Adipose tissue (tissue), 3 donors: ENCODE data around the gene PTPRR. TPM values are rescaled to one million over a fixed set of nuclear protein-coding genes. Genes with fewer than 3 reads are reported as not detected.

Experiments used
- H3K27ac ChIP-seq: one replicate; pipeline ENCODE4 v1.5.1; 2013; ENCODE audit warnings: low read depth, low read length
- WGBS, 3 donors: extraction: QIAGEN DNeasy Blood & Tissue Kit; methylation state at CpG; one replicate each; pipeline ENCODE4 v1.1.7; 2013; 5-methylcytosine and 5-hydroxymethylcytosine counted together
- polyA plus RNA-seq, 3 donors: library from polyadenylated mRNA; stranded (reverse); fragments of 200-250 nt; gene quantifications; one replicate each; pipeline ENCODE4 v1.2.3, GENCODE V29; 2013
- donor health status: healthy with polysubstance abuse.
- donor health status: Bipolar disorder and iron deficiency.
- donor health status: healthy.

Gene PTPRR
- polyA plus RNA-seq, 3 donors, result 0.08 to 1.1 (median 0.21) TPM

DNA sequence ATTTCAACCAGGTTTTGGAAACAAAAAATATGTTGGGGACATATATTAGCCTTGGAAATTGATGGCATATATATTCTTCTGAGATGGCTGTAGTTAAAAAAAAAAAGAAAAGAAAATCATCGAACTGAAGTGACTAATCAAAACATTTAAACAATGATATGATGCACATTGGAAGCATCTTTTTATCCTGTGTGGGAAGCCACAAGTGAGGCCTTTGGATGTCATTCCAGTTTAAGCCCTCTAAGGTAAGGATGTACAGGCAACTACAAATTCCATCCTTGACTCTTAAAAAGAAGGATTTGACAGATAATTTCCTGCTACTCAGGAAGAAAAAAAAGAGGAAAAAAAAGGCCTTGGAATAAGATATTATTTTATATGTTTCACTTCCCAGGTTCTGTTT is 273.7 kb downstream of the PTPRR start:
- no peak overlapping the region for H3K27ac ChIP-seq
- 48 to 73% (median 70%) methylated on average over 1 of the region's 1 CpG for WGBS, 3 donors

DNA sequence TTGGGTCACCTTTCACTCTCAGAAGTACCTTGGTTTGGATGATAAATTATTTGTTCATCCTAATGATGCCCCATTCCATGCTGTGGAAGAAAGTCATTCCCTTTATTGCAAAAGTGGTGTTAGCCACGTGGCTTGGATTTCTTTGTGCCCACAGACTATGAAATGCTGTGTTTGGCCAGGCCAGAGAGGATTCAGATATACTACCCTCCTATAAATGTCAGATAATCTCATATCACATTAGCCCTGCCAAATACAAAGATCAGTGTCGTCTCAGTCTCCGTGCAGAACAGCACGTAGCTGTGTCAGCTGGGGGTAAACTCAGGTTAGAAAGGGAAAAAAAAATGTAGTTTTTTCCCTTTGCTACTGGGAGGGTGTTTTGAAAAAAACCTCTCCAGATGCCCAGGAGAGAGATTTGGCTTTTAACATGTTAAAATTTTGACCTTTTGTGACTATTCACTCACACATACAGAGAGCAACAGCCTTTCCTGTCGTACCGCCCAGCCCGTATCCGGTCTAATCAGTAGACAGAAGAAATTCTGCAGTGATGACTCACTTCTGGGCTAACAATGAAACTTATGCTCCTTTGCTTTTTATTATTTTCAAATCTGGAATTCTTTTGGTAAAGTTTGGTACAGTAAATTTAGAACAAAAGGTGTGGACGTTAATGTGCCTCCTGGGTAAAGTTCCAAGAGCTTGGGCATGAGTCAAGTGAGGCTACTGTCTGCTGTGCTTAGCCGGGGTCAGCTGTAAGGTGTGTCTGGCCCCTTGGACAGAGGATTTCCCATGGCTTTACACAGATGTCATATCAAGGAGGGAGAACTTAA is 274.8 kb downstream of the PTPRR start:
- H3K27ac ChIP-seq, result no peak overlapping the region
- WGBS, 3 donors, result 14 to 25% (median 18%) methylated on average over 10 of the region's 10 CpGs

DNA sequence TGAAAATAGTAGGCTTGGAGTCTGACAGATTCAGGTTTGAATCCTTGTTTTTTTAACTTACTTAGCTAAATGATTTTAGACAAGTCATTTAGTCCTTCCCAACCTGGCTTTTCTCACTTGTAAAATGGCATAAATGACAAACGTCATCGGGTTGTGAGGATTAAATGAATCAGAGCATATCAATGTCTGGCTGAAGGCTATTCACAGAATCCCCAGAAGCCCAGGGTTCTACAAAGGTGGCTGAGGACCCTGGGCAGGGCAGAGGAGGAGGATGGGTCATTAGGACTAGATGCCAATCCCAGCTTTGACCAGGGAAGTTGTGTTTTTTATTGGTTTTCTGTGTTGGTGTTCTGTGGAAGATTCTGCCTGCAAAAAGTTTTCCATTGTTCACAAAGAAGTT is 275.7 kb downstream of the PTPRR start:
- 85 to 95% (median 86%) methylated on average over 2 of the region's 2 CpGs for whole genome bisulfite sequencing, 3 donors
- H3K27ac ChIP-seq, result no peak overlapping the region

DNA sequence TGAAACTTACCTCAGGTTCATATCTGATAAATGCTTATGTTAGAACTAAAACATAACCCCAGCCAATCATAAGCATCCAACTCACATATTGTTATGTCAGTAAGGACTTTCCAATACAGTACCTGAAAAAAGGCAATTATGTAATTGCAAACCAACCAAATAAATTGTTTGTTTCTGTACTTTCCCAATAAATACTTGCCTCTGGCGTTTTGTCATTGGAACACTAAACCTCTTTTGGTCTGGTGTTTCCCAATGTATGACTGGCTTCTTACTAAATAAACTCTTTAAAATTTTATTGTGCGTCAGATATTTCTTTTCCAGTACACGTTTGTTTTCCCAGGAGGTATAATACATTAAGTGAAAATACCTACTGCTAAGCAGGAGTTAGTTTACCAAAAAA is 276.6 kb downstream of the PTPRR start:
- 66 to 83% (median 81%) methylated on average over 3 of the region's 3 CpGs for WGBS, 3 donors
- no peak overlapping the region for H3K27ac ChIP-seq

DNA sequence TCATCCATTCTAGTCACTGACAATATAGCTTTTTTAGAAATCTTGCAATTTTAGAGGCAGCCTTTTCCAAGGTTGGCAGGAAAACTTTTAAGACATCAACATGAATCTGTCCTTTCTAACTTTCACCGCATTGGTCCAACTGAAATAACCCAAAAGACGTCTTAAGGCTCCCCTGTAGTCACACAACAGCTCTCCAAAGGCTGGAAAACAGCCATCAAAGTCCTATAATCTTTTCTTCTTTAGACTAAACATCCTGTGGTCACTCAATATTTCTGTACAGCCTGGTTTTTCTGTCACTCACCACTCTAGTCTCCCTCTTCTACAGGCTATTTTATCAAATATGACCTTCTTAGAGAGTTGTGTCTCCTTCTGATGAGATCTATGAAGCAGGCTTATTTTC is 278.8 kb downstream of the PTPRR start:
- H3K27ac ChIP-seq, result no peak overlapping the region
- WGBS, 3 donors, result 78 to 87% (median 85%) methylated on average over 2 of the region's 2 CpGs

DNA sequence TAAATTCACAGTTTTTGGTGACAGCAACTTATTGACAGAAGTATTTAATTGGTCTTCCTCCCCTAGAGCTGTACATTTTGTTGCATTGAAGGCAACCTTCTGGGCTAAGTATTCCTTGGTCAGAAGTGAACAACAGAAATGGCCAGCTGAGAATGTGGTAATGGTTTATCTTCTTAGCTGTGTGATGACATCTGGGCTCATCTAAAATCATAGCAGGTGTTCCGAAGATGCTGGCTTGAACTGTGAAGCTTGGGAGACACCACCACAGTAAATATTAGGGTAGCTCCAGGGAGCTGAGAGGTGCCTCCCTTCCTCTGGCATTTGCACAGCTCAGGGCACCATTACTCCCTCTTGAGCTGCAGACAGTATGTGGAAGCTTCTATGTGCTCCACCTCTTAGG is 279.6 kb downstream of the PTPRR start:
- no peak overlapping the region for H3K27ac ChIP-seq
- WGBS, 3 donors, result 70 to 87% (median 87%) methylated on average over 1 of the region's 1 CpG

DNA sequence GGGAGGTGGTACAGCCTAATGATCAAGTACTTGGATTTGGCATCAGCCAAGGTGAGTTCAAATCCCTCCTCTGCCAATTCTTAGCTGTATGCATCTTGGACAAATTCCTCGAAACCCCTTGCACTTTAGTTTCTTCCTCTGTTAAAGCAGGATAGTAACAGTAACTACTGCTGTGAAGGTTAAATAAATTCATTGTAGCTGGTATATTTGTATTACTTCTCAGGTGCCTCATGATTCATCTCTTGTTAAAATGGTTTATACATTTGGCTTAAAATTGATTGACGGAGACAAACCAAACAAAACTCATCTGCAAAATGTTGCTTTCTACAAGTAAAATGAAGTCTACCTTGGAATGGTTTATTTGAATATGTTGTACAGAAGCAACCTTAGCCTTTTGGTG is 281.0 kb downstream of the PTPRR start:
- H3K27ac ChIP-seq, result no peak overlapping the region
- WGBS, 3 donors, result 92 to 94% (median 93%) methylated on average over 2 of the region's 2 CpGs

DNA sequence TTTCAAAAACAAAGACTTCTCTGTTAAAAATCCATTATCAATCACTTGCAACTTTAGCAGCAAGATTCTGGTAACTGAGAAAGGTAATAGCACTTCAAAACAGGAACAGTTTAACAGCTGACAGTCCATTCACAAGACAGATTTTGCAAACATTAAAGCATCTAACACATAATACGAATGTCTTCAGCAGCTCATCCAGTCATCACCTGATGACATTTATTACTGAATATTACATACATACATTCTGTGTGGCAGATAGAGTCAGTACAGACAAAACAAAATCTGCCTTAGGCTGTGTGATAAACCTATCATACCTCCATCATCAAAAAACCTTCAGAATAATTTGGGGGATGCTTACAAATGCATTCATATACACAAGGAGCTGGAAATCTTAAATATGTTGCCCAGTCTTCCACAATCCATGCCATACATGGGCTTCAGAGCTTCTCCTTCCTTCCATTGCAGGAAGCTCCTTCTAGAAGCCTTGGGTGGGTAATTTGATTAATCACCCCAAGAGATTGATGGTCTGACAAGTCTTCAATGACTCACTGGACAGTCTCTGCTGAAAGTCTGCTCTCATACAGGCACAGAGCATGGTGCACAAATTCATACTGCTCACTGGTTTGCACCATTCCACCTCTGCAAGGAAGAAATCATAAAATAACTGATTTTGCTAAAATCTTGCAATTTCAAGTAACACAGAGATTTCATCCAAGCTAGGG is 281.7 kb downstream of the PTPRR start:
- no peak overlapping the region for H3K27ac ChIP-seq
- WGBS, 3 donors, result 73 to 87% (median 77%) methylated on average over 1 of the region's 1 CpG

DNA sequence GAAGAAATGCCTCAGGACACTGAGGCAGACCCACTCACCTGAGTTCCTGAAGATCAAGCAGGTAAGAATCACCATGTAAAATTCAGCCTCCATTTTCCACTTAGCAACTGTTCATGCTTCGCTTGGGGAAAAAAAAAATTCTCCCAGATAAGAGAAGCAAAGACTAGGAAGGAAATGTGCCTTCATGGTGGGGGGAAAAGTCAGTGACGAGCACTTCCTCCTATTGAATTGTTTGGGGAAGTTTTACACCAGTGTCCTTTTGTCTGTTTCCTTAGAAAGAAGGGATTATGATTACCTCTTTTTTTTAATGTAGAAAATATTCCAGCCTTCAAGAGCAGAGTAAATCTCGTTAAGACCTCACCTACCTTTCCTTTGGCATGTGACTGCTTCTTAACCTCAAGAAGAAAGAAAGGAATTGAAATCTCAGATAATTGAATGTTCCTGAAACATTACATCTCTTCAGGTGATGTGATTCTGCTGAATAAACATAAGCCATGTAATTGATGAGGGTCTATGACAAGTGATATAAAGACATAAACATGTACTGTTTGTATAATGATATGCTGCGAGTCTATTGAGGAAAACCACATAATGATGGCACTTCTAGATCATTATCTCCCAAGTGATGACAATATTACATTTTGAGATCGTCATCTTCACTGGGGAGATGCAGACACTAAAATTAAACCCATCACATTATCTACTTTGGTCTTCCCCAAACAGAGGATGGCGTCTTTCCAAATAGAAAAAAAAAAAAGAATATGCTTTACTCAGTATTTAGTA is 283.0 kb downstream of the PTPRR start, which contains the start of gene PTPRB:
Gene PTPRB, minus strand, starts transcription at position 127 of the 783 bp plus-strand sequence. Its CDS starts 34 bp downstream, at position 93.
- no peak within 1 kb of the TSS for H3K27ac ChIP-seq
- WGBS, 3 donors, result 50 to 53% (median 51%) methylated on average over 6 of the region's 6 CpGs

DNA sequence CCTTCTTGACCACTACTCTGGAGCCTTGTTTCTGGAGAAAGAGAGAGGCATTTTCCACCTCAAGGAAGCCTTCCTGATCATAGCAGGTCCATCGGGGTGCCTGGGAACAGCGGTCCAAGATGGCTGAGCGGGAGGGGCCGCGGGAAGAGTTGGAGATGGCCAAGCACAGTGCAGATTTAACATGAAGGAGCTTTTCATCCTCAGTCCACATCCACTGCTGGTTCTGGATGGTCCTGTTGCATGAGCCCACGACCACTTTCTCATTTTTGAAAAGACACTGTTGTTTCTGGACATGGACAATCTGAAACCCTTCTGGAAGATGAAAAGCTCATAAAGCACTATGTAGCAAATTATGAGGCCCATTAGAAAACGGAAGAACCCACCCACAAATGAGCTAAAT is 284.8 kb downstream of the PTPRR start:
- WGBS, 3 donors, result 74 to 84% (median 83%) methylated on average over 7 of the region's 7 CpGs

DNA sequence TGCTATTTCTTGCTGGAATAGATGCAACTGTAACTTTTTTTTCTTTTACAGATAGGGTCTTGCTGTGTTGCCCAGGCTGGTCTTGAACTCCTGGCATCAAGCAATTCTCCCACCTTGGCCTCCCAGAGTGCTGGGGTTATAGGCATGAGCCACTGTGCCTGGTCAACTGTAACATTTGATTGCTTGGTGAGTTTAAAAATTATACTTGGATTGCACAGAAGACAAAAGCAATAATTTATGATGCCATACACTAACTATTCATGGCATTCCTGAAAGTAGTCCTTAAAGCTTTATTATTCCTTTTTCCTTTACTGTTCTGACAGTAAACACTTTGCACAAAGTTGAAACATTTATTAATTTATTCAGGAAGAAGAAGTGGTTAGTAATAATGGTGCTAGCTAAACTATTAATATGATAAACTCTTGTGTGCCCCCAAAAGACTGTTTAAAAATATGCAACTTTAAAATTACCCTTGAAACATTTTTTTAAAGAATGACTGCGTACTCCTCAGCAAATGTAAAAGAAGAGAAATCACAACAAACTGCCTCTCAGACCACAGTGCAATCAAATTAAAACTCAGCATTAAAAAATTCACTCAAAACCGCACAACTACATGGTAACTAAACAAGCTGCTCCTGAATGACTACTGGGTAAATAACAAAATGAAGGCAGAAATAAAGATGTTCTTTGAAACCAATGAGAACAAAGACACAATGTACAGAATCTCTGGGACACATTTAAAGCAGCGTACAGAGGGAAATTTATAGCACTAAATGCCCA is 291.6 kb downstream of the PTPRR start:
- 77 to 84% (median 79%) methylated on average over 3 of the region's 3 CpGs for WGBS, 3 donors
- H3K27ac ChIP-seq, result no peak overlapping the region

More for the DNA sequence above, 284.8 kb downstream of the PTPRR start:
- H3K27ac ChIP-seq, result no peak overlapping the region

DNA sequence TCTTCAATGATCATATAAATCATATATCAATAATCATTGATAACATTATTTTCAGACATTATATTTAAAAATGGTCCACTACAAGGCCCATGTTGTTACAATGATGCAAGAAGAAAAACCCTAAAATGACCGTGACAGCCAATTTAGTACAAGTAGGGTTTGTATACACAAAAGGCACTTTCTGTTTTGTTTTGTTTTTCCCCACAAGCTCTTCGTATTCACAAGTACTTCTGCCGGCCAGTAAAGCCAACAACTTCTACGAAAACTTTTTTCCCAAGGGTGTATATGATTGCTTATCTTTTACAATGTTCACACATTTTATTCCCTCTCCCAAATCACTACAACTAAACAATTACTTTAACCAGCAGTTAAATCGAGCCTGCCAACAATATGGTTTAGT is 292.9 kb downstream of the PTPRR start:
- H3K27ac ChIP-seq, result no peak overlapping the region

DNA sequence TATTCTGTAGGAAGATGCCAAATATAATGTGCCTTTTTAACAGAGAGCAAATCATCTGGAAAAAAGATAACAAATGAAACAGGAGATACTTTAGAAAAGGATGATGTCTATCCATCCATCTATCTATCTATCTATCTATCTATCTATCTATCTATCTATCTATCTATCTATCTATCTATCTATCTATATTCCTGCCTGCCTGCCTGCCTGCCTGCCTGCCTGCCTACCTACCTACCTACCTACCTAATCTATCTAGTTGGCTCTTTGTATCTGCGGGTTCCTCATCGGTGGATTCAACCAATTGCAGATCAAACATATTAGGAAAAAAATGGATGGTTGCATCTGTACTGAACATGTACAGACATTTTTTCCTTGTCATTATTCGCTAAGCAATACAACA is 294.4 kb downstream of the PTPRR start:
- WGBS, 3 donors, result 68 to 94% (median 92%) methylated on average over 3 of the region's 3 CpGs

More for the DNA sequence above, 292.9 kb downstream of the PTPRR start:
- 54 to 69% (median 65%) methylated on average over 5 of the region's 5 CpGs for WGBS, 3 donors

DNA sequence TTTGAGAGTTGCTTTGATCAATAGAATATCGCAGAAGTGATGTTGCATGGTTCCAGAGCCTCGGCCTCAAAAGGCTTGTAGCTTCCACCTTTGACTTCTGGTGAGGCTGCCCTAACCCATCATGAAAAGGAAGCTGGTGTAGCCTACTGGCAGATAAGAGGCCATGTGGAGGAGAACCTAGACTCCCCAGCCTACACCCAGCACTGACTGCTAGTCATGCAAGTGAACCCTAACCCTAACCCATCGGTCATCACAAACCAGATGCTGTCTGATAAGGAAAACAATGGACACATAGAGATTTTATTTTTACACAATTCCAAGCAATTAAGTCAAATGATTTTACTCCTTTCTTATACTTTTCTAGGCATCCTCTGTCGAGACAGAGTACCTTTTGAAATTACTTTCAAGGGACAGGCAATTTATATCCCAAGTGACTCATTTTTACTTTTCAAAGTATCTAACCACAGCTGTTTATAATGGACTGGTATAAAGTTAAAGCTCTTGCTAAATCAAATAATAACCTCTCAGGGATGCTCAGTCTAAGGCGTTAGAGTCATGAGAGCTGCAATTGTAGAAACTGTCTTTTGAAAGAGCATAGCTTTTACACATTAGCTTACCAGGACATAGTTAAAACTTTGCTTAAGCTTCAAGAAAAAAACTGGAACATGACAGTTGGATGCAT is 300.9 kb downstream of the PTPRR start:
- 79 to 89% (median 82%) methylated on average over 5 of the region's 5 CpGs for WGBS, 3 donors

More for the DNA sequence above, 294.4 kb downstream of the PTPRR start:
- no peak overlapping the region for H3K27ac ChIP-seq

DNA sequence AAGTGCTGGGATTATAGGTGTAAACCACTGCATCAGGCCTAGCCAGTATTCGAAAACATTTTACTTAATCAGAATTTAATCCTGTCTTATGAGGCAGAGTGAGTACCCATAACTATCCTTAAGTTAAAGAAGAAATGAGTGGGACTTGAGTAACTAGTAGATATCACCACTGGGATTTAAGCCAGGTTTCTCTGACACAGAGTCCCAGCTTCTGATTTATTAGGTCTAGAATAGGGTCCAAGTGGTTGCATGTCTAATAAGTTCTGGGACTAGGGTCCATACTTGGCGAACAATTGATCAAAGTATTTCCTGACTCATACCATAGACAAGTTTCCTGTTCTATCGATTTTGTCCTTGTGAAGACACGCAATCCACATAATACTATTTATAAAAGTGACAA is 302.2 kb downstream of the PTPRR start:
- WGBS, 3 donors, result 84 to 87% (median 85%) methylated on average over 4 of the region's 4 CpGs

More for the DNA sequence above, 300.9 kb downstream of the PTPRR start:
- H3K27ac ChIP-seq, result no peak overlapping the region

DNA sequence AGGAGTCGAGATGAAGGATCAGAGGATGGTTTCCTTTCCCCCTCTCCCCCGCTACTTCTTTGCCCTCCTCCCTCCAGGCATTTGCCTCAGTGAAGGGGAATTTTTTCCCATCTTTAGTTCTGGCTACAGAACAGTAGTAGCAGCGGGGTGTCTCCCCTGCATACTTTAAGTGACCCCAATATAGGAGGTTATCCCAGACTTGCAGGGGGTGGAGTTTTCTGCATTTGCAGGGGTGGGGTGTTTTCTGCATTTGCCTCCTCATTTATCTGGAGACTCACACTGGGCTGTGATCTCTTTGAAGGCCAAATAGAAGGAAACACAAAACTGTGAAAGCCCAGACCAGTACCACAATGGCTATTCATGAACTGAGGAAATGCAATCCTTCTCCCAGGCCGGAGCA is 303.1 kb downstream of the PTPRR start:
- WGBS, 3 donors, result 73 to 80% (median 75%) methylated on average over 4 of the region's 4 CpGs

More for the DNA sequence above, 302.2 kb downstream of the PTPRR start:
- H3K27ac ChIP-seq, result no peak overlapping the region

DNA sequence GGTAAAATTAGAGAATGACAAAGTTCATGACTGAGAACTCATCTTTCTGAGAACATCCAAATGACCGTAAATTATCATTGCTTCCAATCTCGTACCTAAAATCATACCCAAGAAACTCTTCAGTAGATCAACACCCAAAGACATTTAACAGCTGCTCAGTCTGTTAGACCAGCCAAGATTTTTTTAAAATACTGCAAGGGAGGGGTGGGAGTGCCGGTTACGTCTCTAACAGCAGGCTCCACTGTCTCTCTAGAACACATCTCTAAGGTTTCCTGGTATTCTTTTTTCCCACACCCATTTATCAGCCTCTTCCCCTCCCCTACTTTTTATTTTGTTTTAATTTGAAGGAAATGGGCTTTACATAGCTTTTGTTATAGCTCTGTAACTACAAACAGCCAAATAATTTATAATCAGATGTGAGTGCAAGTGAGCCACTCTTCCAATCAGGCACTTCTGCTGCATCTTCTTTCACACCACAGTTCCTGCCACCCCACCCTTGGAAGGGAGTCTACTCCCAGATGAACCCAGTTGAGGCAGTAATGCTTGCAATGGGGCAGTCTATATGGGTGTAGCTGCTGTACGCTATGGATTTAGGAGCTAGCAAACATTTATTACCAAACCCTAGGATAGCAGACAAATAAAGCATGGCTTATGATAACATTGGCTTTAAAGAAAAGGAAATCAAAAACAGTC is 305.2 kb downstream of the PTPRR start:
- 49 to 64% (median 50%) methylated on average over 5 of the region's 5 CpGs for WGBS, 3 donors
- H3K27ac ChIP-seq, result no peak overlapping the region

More for the DNA sequence above, 303.1 kb downstream of the PTPRR start:
- no peak overlapping the region for H3K27ac ChIP-seq
